GM10266 (cell line): Measurements from ENCODE around the gene SCN3A.

Source experiments
- DNase-seq: peaks from one replicate; pipeline ENCODE4 v3.0.0; 2012; ENCODE audit errors: extremely low spot score
- CTCF ChIP-seq: IDR thresholded peaks from 2 replicates; pipeline ENCODE4 v1.5.1; 2012; ENCODE audit warnings: mild to moderate bottlenecking, low read depth; ENCODE audit not compliant: control insufficient read depth, insufficient read depth; ENCODE audit errors: missing control alignments

The SCN3A gene

GRCh38 chr2:165044505-165045303 lies 159.1 kb downstream of the SCN3A start:
- no peak for DNase-seq
- no peak for TF ChIP-seq CTCF
